ENCODE measurements around the gene SMIM44.

Gene SMIM44

DNA sequence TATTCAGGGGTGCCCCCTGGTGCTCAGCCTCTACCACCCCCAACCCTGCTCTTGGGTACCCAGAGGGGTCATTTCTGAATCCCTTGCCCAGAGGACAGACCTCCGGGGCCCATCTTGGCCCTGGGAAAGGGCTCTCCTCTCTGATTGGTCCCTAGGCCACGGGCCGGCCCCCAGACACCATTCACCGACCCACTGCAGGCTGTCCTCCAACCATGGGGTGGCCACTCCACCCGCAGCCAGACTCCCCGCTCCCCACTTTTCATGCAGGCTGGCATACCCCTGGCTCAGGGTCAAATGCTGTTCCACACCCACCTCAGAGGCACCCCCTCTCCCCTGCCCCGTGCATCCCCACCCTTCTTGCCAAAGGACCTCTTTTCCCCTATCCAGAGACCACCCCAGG lies 17.7 kb downstream of the SMIM44 start:
- TF ChIP-seq PPARA (CRISPR knock-in tag; IDR thresholded peaks at IDR 0.05; ENCODE audit: borderline replicate concordance) (no peak), CSDC2 (CRISPR knock-in tag; IDR thresholded peaks at IDR 0.05) (no peak), ZNF8 (CRISPR knock-in tag; IDR thresholded peaks at IDR 0.05) (no peak), ZNF565 (CRISPR knock-in tag; conservative IDR thresholded peaks at IDR 0.05; ENCODE audit: low read depth) (no peak), ISL1 (CRISPR knock-in tag; IDR thresholded peaks at IDR 0.05) (no peak), ZNF70 (CRISPR knock-in tag; IDR thresholded peaks at IDR 0.05) (no peak), ZFP3 (CRISPR knock-in tag; IDR thresholded peaks at IDR 0.05) (no peak), ZFP30 (CRISPR knock-in tag; IDR thresholded peaks at IDR 0.05) (no peak), ZC3H10 (CRISPR knock-in tag; IDR thresholded peaks at IDR 0.05) (no peak), ESRRG (CRISPR knock-in tag; IDR thresholded peaks at IDR 0.05) (no peak), TOX (CRISPR knock-in tag; IDR thresholded peaks at IDR 0.05; ENCODE audit: borderline replicate concordance) (no peak), RARB (CRISPR knock-in tag; IDR thresholded peaks at IDR 0.05) (no peak), GLIS3 (CRISPR knock-in tag; IDR thresholded peaks at IDR 0.05) (no peak), ARNTL (CRISPR knock-in tag; IDR thresholded peaks at IDR 0.05; ENCODE audit: borderline replicate concordance, low read depth) (no peak), SNAI2 (CRISPR knock-in tag; IDR thresholded peaks at IDR 0.05) (no peak)
- TF ChIP-seq, protein P1, sequence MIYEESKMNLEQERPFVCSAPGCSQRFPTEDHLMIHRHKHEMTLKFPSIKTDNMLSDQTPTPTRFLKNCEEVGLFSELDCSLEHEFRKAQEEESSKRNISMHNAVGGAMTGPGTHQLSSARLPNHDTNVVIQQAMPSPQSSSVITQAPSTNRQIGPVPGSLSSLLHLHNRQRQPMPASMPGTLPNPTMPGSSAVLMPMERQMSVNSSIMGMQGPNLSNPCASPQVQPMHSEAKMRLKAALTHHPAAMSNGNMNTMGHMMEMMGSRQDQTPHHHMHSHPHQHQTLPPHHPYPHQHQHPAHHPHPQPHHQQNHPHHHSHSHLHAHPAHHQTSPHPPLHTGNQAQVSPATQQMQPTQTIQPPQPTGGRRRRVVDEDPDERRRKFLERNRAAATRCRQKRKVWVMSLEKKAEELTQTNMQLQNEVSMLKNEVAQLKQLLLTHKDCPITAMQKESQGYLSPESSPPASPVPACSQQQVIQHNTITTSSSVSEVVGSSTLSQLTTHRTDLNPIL (CRISPR knock-in tag; IDR thresholded peaks at IDR 0.05; ENCODE audit: low read depth) = no peak
- TF ChIP-seq, protein P2, sequence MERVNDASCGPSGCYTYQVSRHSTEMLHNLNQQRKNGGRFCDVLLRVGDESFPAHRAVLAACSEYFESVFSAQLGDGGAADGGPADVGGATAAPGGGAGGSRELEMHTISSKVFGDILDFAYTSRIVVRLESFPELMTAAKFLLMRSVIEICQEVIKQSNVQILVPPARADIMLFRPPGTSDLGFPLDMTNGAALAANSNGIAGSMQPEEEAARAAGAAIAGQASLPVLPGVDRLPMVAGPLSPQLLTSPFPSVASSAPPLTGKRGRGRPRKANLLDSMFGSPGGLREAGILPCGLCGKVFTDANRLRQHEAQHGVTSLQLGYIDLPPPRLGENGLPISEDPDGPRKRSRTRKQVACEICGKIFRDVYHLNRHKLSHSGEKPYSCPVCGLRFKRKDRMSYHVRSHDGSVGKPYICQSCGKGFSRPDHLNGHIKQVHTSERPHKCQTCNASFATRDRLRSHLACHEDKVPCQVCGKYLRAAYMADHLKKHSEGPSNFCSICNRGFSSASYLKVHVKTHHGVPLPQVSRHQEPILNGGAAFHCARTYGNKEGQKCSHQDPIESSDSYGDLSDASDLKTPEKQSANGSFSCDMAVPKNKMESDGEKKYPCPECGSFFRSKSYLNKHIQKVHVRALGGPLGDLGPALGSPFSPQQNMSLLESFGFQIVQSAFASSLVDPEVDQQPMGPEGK (CRISPR knock-in tag; IDR thresholded peaks at IDR 0.05; ENCODE audit: borderline replicate concordance) = no peak
- TF ChIP-seq, protein P3, sequence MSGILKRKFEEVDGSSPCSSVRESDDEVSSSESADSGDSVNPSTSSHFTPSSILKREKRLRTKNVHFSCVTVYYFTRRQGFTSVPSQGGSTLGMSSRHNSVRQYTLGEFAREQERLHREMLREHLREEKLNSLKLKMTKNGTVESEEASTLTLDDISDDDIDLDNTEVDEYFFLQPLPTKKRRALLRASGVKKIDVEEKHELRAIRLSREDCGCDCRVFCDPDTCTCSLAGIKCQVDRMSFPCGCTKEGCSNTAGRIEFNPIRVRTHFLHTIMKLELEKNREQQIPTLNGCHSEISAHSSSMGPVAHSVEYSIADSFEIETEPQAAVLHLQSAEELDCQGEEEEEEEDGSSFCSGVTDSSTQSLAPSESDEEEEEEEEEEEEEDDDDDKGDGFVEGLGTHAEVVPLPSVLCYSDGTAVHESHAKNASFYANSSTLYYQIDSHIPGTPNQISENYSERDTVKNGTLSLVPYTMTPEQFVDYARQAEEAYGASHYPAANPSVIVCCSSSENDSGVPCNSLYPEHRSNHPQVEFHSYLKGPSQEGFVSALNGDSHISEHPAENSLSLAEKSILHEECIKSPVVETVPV (CRISPR knock-in tag; IDR thresholded peaks at IDR 0.05) = no peak
- TF ChIP-seq, protein P4, sequence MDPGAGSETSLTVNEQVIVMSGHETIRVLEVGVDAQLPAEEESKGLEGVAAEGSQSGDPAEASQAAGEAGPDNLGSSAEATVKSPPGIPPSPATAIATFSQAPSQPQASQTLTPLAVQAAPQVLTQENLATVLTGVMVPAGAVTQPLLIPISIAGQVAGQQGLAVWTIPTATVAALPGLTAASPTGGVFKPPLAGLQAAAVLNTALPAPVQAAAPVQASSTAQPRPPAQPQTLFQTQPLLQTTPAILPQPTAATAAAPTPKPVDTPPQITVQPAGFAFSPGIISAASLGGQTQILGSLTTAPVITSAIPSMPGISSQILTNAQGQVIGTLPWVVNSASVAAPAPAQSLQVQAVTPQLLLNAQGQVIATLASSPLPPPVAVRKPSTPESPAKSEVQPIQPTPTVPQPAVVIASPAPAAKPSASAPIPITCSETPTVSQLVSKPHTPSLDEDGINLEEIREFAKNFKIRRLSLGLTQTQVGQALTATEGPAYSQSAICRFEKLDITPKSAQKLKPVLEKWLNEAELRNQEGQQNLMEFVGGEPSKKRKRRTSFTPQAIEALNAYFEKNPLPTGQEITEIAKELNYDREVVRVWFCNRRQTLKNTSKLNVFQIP (CRISPR knock-in tag; IDR thresholded peaks at IDR 0.05; ENCODE audit: borderline replicate concordance, low read depth) = no peak
- TF ChIP-seq, protein P5, sequence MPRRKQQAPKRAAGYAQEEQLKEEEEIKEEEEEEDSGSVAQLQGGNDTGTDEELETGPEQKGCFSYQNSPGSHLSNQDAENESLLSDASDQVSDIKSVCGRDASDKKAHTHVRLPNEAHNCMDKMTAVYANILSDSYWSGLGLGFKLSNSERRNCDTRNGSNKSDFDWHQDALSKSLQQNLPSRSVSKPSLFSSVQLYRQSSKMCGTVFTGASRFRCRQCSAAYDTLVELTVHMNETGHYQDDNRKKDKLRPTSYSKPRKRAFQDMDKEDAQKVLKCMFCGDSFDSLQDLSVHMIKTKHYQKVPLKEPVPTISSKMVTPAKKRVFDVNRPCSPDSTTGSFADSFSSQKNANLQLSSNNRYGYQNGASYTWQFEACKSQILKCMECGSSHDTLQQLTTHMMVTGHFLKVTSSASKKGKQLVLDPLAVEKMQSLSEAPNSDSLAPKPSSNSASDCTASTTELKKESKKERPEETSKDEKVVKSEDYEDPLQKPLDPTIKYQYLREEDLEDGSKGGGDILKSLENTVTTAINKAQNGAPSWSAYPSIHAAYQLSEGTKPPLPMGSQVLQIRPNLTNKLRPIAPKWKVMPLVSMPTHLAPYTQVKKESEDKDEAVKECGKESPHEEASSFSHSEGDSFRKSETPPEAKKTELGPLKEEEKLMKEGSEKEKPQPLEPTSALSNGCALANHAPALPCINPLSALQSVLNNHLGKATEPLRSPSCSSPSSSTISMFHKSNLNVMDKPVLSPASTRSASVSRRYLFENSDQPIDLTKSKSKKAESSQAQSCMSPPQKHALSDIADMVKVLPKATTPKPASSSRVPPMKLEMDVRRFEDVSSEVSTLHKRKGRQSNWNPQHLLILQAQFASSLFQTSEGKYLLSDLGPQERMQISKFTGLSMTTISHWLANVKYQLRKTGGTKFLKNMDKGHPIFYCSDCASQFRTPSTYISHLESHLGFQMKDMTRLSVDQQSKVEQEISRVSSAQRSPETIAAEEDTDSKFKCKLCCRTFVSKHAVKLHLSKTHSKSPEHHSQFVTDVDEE (CRISPR knock-in tag; IDR thresholded peaks at IDR 0.05) = no peak
- ATAC-seq = no peak

DNA sequence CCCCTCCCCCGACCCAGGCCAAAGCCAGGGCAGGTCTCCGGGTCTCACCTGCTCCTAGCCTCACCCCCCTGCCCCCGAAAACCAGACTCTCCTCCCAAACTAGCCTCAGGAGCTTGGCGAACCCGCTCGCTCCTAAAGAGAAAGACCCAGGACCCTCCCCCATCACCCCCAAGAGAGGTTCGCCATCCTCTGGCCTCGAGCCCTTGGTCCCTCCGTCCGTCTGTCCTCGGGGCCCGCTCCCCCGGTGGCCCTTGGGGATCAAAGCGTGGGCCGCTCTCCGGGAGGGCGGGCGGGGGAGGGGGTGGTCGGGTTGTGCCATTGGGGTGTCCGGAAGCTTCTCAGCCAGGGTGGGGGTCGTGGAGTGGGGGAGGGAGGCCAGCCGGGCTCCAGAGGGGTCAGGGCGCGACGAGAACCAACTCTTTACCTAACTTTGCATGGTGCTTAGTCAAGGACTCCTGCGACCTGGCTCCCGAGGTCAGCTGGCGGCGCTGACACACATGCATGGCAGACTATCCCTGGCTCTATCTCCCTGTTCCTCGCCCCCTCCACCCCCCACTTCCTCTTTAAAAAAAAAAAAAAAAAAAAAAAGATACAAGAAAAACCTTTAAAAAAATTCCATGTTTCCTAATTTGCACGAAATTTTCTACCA lies 18.5 kb downstream of the SMIM44 start:
- no peak for ATAC-seq
- TF ChIP-seq ESRRG (CRISPR knock-in tag; IDR thresholded peaks at IDR 0.05) = no peak
- TF ChIP-seq, protein P1 (CRISPR knock-in tag; IDR thresholded peaks at IDR 0.05; ENCODE audit: low read depth) = no peak

Data from SK-N-SH treated with all-trans-retinoic acid at 6 μM for 48 hours (cell line).